Adipocyte (in vitro differentiated cells): ENCODE data around the gene ATXN7L1.

Source experiments
- DNase-seq: peaks from one replicate; pipeline ENCODE4 v3.0.0-alpha.2; 2015; ENCODE audit warnings: low read depth
- H3K27me3 ChIP-seq: replicated peaks from 2 replicates; pipeline ENCODE4 v1.7.0; 2013; ENCODE audit warnings: mild to moderate bottlenecking, low read length, moderate library complexity; ENCODE audit not compliant: control insufficient read depth, insufficient read depth
- H3K36me3 ChIP-seq: 2 replicates; pipeline ENCODE4 v1.7.0; 2013; ENCODE audit warnings: low read length, mild to moderate bottlenecking, moderate library complexity; ENCODE audit not compliant: control insufficient read depth, insufficient read depth, severe bottlenecking
- H3K4me1 ChIP-seq: 2 replicates; pipeline ENCODE4 v1.7.0; 2013; ENCODE audit warnings: mild to moderate bottlenecking, low read length, moderate library complexity; ENCODE audit not compliant: control insufficient read depth, insufficient read depth
- H3K4me3 ChIP-seq: 2 replicates; pipeline ENCODE4 v1.7.0; 2013; ENCODE audit warnings: mild to moderate bottlenecking, low read length, moderate library complexity
- H3K9ac ChIP-seq: 2 replicates; pipeline ENCODE4 v1.7.0; 2013; ENCODE audit warnings: mild to moderate bottlenecking, low read length, moderate library complexity
- H3K9me3 ChIP-seq: 2 replicates; pipeline ENCODE4 v1.7.0; 2013; ENCODE audit warnings: mild to moderate bottlenecking, low read length, moderate library complexity; ENCODE audit not compliant: control insufficient read depth

ATXN7L1 gene

GRCh38 chr7:105807448-105807762 lies 69.0 kb downstream of the ATXN7L1 start:
- H3K27me3 ChIP-seq: no peaks in the 10 kb centered on the region
- H3K9me3 ChIP-seq: no peaks in the 10 kb centered on the region
- H3K4me1 ChIP-seq: peaks cover 9% of the 10 kb centered on the region
- H3K36me3 ChIP-seq: no peaks in the 10 kb centered on the region
- H3K4me3 ChIP-seq: no peak overlapping the region
- no peak overlapping the region for H3K9ac ChIP-seq
- DNase-seq: no peak

- peak; percentile 75 for DNase-seq
- Histone ChIP-seq H3K4me1 (peaks cover 9% of the 10 kb centered on the region), H3K4me3 (no peak overlapping the region), H3K9me3 (no peaks in the 10 kb centered on the region), H3K36me3 (no peaks in the 10 kb centered on the region), H3K9ac (no peak overlapping the region), H3K27me3 (no peaks in the 10 kb centered on the region)
Measured at GRCh38 chr7:105806592-105807447, 69.6 kb downstream of the ATXN7L1 start.

- Histone ChIP-seq H3K27me3 (no peaks in the 10 kb centered on the region), H3K36me3 (no peaks in the 10 kb centered on the region), H3K4me1 (peaks cover 12% of the 10 kb centered on the region), H3K9me3 (no peaks in the 10 kb centered on the region), H3K4me3 (no peak overlapping the region), H3K9ac (no peak overlapping the region)
- DNase-seq: no peak
Measured at GRCh38 chr7:105805447-105806019, 70.9 kb downstream of the ATXN7L1 start.

- no peaks in the 10 kb centered on the region for H3K9me3 ChIP-seq
Measured at GRCh38 chr7:105803429-105803736, 73.0 kb downstream of the ATXN7L1 start.

GRCh38 chr7:105802604-105803428 lies 73.6 kb downstream of the ATXN7L1 start:
- DNase-seq: no peak
- Histone ChIP-seq H3K4me3 (no peak overlapping the region), H3K9ac (no peak overlapping the region), H3K9me3 (no peaks in the 10 kb centered on the region), H3K36me3 (no peaks in the 10 kb centered on the region), H3K4me1 (peaks cover 21% of the 10 kb centered on the region), H3K27me3 (no peaks in the 10 kb centered on the region)

More at GRCh38 chr7:105803429-105803736, 73.0 kb downstream of the ATXN7L1 start:
- Histone ChIP-seq H3K9ac (no peak overlapping the region), H3K4me3 (no peak overlapping the region), H3K27me3 (no peaks in the 10 kb centered on the region), H3K4me1 (peaks cover 21% of the 10 kb centered on the region), H3K36me3 (no peaks in the 10 kb centered on the region)
- no peak for DNase-seq

GRCh38 chr7:105800849-105801534 lies 75.4 kb downstream of the ATXN7L1 start:
- Histone ChIP-seq H3K27me3 (no peaks in the 10 kb centered on the region), H3K9ac (no peak overlapping the region), H3K9me3 (no peaks in the 10 kb centered on the region), H3K4me1 (peaks cover 12% of the 10 kb centered on the region), H3K36me3 (no peaks in the 10 kb centered on the region), H3K4me3 (no peak overlapping the region)
- DNase-seq: no peak

GRCh38 chr7:105800442-105800841 lies 76.0 kb downstream of the ATXN7L1 start:
- DNase-seq: no peak
- peaks cover 17% of the 10 kb centered on the region for H3K4me1 ChIP-seq
- H3K4me3 ChIP-seq: no peak overlapping the region
- no peaks in the 10 kb centered on the region for H3K27me3 ChIP-seq
- no peaks in the 10 kb centered on the region for H3K9me3 ChIP-seq
- no peak overlapping the region for H3K9ac ChIP-seq
- H3K36me3 ChIP-seq: no peaks in the 10 kb centered on the region

GRCh38 chr7:105799677-105800076 lies 76.7 kb downstream of the ATXN7L1 start:
- peaks cover 25% of the 10 kb centered on the region for H3K4me1 ChIP-seq

GRCh38 chr7:105799006-105799405 lies 77.4 kb downstream of the ATXN7L1 start:
- DNase-seq: no peak
- no peaks in the 10 kb centered on the region for H3K36me3 ChIP-seq
- H3K9ac ChIP-seq: no peak overlapping the region
- H3K4me3 ChIP-seq: no peak overlapping the region
- no peaks in the 10 kb centered on the region for H3K27me3 ChIP-seq
- H3K9me3 ChIP-seq: no peaks in the 10 kb centered on the region
- H3K4me1 ChIP-seq: peaks cover 30% of the 10 kb centered on the region

More at GRCh38 chr7:105799677-105800076, 76.7 kb downstream of the ATXN7L1 start:
- no peak overlapping the region for H3K4me3 ChIP-seq
- H3K27me3 ChIP-seq: no peaks in the 10 kb centered on the region
- H3K36me3 ChIP-seq: no peaks in the 10 kb centered on the region
- no peaks in the 10 kb centered on the region for H3K9me3 ChIP-seq
- no peak for DNase-seq
- H3K9ac ChIP-seq: no peak overlapping the region

- peaks cover 30% of the 10 kb centered on the region for H3K4me1 ChIP-seq
- DNase-seq: no peak
Measured at GRCh38 chr7:105797652-105798051, 78.7 kb downstream of the ATXN7L1 start.

GRCh38 chr7:105796365-105796764 lies 80.0 kb downstream of the ATXN7L1 start:
- H3K9me3 ChIP-seq: no peaks in the 10 kb centered on the region
- H3K4me3 ChIP-seq: no peak overlapping the region
- peaks cover 30% of the 10 kb centered on the region for H3K4me1 ChIP-seq
- peaks cover 4% of the 10 kb centered on the region for H3K36me3 ChIP-seq
- H3K9ac ChIP-seq: no peak overlapping the region
- no peaks in the 10 kb centered on the region for H3K27me3 ChIP-seq
- DNase-seq: no peak

More at GRCh38 chr7:105797652-105798051, 78.7 kb downstream of the ATXN7L1 start:
- Histone ChIP-seq H3K9me3 (no peaks in the 10 kb centered on the region), H3K36me3 (no peaks in the 10 kb centered on the region), H3K4me3 (no peak overlapping the region), H3K9ac (no peak overlapping the region), H3K27me3 (no peaks in the 10 kb centered on the region)
